Fibroblast of skin of right biceps (primary cell): ENCODE results near the gene MRPL2.
A peak's percentile ranks its signal among the peaks of the same experiment; 100 is the strongest.

ENCODE experiments used
- DNase-seq: peaks from one replicate; pipeline ENCODE4 v3.0.0-alpha.2; 2013

MRPL2 gene

DNA sequence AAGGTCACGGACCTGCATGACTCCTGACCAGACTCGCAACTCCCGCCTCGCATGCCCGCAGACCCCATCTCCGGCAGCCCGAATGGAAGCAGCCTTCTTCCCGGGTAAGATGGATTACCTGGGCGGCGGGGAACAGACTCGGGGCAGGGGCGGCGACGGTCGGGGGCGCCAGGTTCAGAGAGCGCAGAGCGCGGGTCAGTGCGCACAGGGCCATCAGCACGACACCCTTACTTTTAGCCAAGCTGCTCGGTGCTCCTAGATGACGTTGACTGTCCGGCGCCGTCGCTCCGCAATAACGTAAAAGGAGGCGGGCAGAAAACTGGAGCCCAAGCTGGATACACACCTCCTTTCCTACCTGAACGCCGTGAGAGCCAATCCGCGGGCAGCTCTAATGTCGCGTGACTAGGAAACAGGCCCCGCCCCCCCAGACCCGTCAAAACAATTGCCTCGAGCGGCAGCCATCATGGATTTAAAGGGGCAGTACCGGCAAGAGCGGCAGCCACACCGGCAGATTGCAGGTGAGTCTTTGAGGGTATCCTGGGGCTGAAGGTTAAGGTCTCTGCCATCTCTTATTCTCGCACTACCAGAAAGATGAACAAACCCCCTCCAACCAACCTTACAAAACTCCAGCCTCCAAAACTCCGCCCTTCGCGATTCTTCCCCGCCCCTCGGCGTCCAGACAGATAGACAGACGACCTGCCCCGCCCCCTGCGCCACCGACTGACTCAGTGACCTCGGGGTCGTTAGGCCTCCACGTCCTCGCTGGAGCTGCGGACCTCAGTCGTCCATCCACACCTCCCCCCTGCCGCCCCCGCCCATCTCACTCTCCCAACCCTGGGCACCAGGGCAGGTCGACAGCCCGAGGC lies at the start of gene MRPL2, which contains the start of gene KLC4:
Gene MRPL2 (minus strand): TSS at position 267 of the 866 bp plus-strand sequence. CDS start 53 bp downstream, at position 214.
Gene KLC4 (plus strand): TSS at position 464 of the 866 bp plus-strand sequence. CDS start 1,705 bp downstream, outside the sequence.
- DNase-seq = peak; percentile 99

DNA sequence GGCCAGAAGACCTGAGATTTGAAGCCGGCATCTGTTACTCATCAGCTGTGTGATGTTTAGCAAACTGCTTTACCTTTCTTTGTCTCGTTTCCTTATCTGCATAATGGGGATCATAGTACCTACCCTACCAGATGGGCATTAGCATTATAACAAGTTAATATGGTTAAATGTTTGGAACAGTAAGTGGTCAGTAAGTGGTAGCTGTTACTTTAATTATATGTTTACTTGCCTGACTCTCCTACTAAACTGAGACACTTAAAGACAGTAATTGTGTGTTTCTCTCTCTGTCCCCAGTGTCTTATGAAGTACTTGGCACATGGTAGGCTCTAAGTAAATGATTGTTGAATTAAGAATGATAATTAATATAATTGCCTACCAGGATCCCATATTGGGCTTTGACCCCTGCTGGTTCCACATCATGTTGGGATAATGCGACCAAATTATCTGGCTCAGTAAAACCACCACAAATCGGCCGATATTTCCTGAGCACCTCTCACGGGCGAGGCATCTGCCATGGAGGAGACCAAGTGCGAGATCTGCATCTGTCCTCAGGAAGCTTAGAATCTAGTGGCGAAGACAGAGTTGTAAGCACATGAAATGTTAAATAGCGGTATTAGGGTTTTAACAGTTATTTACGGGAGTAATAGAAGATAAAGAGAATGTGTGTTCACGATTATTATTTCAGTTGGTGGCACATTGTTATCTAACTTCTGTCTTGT lies 48.3 kb upstream of the MRPL2 start:
- DNase-seq = no peak

DNA sequence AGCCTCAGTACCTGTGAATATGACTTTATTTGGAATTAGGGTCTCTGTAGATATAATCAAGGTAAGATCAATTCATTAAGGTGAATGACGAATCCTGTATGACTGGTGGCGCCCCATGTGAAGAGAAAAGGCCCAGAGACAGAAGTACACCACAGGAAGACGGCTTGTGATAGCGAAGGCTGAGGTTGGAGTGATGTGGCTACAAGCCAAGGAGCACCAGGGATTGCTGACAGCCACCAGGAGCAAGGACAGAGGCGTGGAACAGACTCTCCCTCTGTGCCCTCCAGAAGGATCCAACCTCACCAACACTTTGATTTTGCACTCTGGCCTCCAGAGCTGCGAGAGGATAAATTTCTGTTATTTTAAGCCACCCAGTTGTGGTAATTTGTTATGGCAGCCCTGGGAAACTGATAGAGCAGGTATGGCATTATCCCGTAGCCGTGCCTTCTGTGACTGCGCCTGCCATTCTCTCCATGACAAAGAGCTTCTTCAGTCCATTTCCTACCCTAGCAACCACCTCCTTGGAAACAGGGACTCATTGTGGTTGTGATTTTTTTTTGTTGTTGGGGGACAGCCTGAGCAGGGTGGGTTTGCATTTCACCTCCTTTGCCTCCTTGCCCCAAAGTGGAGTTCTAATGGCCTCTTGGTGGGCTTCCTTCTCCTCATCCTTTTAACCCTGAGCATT lies 46.4 kb upstream of the MRPL2 start:
- DNase-seq = no peak

DNA sequence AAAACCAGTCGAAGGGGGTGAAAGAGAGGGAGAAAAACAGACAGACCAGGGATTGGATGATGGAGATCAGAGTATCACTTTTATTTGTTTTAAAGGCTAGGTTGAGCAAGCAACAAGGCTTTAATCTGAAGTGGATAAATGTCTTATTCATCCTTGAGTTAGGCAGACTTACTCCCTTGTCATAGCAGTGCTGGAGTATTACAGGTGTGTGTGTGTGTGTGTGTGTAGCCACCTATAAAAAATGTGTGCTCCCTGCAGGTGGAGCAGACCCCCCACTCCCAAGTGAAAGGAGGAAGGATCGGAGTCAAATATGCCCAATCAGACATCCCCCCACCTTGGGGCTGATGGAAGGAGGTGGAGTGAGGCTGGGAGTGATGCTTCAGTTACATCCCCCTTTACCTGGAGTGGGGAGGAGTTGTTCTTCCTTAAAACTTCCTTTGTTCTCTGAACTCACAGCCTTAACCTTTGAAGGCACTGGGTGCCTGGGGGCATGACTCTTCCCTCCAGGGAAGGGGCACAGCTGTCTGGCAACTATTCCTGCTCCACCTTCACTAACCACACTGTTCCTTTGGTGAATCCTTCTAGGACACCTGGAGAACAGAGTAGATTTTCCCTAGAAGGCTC lies 44.1 kb upstream of the MRPL2 start:
- no peak for DNase-seq

DNA sequence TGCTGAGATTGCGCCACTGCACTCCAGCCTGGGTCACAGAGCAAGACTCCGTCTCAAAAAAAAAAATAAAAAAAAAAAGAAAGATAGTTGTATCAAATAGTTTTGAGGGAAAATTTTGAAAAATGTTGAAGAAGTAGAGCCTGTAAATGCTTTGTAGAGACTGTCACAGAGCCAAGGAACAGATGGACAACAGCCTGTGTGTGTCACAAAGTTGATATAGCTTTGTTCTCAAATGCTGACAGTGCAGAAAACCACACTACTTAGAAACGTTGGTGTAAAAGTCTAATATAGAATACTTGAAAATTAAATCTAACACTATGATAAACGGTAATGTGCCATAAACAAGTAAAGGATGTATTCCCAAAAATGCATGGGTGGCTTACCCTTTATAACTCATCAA lies 42.3 kb upstream of the MRPL2 start:
- DNase-seq = no peak

DNA sequence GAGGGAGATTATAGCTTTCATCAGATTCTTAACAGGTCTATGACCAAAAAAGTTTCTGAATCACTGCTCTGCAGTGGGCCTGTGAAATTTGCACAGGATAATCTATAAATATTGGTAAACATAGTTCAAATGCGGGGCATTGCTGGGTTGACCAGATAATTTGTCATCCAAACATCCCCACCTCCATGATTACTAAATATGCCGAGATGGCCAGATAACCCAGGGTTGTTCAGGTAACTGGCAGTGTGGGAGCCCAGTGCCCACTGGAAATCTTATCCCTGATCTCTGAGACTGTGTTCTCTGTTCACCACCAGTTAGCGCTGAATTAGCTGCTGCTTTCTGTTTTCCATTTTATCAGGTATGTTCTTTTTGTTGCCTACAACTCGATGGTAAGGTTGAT lies 38.3 kb upstream of the MRPL2 start:
- no peak for DNase-seq

DNA sequence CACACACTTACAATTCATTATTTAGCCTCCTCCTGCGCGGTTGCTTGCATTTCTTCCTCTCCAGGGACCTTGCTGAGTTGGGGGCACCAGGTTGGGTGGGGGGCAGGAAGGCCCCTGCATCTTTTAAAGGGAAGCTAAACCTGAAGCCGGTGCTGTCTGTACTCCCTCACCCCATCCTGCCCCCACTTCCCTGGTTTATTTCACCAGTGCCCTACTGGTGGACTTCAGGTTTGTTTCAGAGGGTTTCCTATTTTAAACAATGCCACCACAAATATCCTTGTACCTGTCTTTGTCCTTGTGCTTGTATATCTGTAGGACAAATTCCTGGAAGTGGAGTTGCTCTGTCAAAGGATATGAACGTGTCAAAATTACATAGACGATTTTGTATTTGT lies 37.9 kb upstream of the MRPL2 start:
- no peak for DNase-seq

DNA sequence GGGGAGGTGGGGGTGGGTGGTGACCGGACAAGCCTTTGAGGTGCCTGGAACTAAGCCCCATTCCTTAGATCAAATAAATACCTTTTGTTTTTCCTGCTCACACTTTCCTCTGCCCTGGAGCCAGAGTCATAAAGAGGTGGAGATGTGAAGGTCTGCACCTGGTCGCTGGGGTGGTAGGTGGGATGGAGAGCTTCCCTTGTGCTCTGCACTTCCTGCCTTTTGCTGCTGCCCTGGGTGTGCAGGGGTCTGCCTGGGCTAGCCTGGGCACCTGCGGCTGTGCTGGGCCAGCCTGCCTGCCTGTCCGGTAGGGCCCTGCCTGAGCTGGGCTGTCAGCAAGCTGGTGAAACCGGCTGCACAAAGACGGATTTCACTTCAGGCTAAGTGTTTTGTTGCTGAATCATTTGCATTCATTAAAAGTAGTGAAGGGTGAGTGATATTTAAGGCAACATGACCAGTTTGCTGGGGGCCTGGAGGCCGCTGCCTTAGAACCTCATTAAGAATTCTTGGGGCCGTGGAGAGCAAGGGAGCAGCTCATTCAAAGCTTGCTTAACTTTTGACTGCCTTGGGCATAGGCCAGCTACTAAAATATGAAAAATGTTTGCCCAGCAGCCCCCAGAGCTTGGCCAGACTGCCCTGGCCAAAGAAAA lies 37.3 kb upstream of the MRPL2 start:
- peak; percentile 89 for DNase-seq

DNA sequence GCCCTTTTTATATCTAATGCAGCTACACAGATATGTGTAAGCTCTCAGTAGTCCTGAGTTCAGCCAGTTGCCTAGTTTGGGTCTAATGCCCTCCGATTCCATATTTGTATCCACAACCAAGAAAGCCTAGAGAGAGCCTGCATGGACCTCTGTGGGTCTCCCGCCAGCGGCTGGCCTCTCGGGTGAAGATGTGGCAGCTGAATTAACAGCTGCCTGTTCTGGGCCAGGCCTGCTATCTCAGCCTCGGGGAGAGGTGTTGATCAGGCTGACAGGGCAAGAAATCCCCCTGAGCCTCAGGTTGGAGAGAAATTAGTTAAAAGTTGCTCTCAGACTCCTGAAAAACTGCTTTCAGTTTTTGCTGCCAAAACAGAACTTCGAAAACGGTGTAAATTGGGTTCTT lies 36.7 kb upstream of the MRPL2 start:
- no peak for DNase-seq

DNA sequence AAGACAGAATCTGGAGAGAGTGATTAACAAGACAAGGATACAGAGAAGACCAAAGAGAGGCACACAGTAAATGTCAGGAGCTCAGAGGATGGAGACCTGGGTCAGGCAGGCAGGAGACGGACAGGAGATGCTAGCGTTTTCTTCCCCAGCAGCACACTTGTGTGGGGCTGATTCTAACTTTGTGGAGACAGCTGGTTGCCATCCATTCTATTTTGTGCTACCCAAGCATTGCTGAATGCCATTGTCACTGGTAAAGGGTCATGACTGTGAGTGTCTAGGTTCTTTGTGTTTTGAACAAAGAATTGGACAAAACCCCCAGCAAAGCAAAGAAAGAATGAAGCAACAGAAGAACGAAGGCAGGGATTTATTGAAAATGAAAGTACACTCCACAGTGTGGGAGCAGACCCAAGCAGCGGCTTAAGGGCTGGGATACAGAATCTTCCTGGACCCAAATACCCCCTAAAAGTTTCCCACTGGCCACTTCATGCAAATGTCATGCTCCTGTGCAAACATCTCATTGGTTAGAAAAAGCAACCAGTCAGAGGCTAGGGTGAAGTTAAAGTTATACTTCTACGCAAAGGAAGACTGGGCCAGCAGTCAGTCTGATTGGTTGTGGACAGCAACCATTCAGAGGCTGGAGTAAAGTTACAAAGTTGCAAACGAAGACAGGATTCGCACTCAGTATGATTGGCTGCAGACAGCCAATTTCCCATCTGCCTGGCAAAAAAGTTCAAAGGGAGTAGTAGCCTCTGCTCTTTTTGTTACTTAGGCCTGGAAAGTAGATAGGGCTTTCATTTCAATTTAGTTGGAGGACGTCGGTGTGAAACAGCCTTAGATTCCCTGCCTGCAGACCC lies 34.4 kb upstream of the MRPL2 start:
- DNase-seq = peak; percentile 86

DNA sequence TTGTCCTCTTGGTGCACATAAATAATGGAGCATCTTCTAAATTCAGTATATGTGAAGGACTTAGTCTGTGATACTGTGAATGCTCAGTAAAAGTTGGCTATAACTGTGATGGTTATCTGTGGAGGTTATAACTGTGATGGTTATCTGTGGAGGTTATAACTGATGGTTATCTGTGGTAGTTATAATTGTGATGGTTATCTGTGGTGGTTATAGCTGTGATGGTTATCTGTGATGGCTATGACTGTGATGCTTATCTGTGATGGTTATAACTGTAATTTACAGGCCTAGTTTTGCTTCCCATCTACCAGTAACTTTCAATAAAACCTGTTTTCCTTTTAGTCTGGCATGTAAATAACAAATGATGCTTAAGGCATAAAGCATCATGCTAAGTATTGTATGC lies 33.4 kb upstream of the MRPL2 start:
- no peak for DNase-seq

DNA sequence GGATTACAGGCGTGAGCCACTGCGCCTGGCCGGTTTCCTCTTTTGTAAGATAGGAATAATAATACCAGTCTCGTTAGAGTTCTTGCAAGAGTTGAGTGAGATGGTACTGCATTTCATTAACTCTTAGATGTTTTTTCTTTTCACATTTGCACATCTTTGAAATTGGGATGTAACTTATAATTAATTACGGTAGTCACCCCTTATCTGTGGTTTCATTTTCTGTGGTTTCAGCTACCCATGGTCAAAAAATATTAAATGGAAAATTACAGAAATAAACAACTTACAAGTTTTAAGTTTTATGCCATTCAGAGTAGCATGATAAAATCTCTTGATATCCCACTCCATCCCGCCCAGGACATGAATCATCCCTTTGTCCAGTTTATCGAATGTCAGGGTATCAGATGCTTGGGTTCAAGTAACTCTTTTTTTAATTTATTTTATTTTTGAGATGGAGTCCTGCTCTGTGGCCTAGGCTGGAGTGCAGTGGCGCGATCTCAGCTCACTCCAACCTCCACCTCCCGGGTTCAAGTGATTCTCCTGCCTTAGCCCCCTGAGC lies 32.3 kb upstream of the MRPL2 start:
- no peak for DNase-seq

DNA sequence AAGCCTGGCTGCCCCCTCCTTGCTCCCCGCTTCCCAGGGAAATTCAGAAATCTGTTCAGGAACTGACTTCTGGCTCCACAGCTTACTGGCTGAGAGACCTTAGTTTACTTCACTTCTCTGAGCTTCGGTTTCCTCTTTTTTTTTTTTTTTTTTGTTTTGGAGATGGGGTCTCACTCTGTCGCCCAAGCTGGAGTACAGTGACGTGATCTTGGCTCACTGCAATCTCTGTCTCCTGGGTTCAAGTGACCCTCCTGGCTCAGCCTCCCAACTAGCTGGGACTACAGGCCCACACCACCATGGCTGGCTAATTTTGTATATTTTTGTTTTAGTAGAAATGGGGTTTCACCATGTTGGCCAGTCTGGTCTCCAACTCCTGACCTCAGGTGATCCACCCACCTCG lies 31.8 kb upstream of the MRPL2 start:
- DNase-seq = no peak

DNA sequence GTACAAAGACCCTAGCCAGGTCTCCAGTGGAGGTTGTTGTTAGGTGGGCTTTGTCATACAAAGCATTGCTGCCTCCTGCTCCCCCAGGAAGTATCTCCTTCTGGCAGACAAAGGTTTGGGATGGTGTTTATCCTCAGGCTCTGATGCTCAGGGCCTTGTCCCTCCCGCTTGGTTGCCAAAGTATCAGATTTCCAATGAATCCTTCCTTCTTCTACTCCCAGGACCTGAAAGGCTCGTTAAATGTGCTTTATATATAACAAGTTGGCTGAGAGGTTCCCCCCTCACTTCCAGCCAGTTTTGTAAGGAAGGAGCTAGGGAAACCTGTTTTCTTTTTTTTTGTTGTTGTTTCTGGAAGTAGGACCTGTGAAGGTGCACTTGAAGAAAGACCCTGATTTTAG lies 31.3 kb upstream of the MRPL2 start:
- no peak for DNase-seq

DNA sequence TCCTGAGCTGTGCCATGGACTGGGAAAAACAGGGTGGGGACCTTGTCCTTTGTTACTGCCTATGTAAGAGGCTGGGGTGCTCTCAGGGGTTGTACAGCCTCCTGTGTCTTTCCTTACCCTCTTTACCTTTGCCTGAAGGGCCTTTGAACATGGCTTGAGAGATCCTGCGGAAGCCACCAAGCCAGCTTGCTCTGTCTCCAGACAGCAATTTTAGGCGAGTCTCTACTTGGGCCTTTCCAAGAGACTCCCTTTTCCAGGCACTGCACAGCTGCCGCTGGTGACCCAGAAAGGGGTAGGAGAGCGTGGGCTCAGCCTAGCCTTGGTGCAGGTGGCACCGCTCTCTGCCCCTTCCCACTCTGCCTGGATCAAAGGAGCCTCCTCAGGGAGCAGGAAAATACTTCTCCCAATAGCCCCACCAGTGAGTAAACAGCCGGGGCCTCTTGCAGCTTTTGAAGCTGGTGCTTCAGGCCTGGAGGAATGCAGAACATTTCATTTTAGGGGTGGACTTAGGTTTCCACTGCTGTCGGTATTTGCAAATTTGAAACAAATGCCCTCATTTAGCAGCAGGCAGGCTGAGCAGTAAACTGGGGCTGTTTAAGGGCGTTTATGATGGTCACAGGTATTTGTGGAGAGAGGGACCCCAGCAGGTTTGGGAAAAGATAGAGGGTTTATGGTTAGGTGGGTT lies 30.8 kb upstream of the MRPL2 start:
- peak; percentile 50 for DNase-seq

DNA sequence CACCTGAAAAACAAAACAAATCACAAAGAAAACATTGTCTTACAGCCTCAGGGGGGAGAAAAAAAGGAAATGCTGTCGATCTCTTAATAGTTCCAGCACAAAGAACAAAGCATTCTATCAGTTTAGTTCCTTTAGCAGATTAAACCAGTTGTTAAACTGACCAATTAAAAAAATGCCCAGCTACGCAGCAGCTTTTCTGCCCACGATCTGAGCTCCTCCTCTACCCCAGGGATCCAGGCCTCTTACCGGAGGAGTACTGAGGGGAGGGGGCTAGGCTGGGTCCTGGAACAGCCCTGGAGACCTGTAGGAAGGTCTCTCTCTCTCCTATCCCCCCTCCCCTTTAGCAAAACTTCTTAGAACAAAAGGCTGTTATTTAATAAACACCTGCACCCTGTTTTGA lies 30.2 kb upstream of the MRPL2 start:
- no peak for DNase-seq

DNA sequence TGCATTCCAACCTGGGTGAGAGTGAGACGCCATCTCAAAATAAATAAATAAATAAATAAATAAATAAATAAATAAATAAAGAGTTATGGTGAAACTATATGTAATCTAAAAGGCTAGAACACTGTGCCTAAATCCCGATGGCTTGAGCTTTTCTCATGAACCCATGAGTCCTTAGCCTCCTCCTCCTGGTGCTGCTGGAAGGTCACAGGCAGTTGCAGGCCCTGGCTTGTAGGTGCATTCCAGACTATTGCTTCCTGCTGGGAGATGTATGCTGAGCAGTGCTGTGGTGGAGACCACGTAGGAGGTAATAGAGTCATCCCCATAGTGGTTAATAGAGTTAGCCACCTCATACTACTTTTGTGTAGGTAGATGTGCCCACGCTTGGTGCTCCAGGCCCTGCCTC lies 29.4 kb upstream of the MRPL2 start:
- peak; percentile 42 for DNase-seq

DNA sequence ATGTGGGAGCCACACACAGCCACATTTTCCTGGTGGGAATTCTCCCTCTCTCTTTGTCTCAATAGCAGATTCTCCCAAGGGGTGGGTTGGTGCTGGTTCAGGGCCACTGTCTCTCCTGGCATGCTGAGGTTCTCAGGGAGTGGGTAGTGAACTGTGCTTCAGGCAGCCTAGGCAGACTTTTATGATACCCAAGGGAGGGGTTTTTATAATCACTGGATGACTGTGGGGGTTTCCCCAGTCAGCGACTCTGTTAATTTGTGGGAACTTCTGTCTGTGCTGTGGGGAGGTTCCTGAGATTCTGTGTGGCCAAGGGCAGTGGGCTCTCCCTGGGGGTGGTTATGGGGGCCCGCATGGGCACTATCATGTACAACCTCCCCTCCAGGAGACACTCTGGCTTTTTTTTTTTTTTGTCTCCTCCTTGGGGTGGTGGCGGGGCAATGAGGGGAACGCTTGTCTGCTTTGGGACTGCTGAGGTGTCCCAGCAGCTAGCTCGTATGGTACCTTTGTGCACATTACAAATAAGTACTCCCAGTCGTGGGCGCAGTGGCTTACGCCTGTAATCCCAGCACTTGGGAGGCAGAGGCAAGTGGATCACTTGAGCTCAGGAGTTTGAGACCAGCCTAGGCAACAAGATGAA lies 26.9 kb upstream of the MRPL2 start:
- DNase-seq = no peak

DNA sequence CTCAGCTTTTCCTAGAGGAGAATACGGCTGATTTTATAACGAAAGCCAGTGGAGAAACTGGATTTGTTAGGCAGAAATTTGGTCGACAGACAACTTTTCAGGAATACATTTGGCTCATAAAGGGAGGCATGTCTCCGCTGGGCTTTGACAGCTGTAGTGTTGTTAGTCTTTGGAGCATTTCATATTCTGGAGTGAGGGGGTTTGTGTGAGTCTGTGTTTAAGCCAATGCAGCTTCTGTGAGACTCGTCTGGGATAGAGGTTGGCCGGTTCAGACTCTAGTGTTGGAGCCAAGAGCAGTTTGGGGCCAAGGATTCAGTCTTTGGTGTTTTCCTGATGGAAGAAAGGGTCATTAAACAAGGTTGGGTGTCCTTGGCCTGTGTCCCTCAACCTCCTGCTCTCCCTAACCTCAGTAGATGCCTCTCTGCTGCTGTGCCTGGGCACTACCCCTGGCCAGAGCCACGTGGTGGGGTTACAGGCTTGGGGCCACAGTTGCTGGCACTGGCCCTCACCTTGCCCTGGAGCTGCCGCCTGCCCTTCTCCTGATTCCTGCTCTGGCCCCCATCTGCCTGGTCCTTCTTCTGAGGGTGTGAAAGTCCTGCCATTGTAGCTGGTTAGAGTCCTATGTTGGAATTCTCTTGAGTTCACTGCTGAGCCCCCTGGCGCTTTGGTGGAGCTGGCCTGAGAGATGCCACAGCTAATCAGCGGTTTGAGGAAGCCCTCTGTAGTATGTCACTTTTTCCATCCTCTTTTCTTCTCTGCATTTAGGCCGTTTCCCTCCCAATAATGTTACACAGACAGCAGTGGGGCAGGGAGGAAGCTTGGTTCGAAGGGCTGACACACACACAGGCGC lies 23.8 kb upstream of the MRPL2 start:
- DNase-seq = no peak
